ENCODE measurements around the gene GNG14.
A peak's percentile ranks its signal among the peaks of the same experiment; 100 is the strongest.

GNG14 gene

GRCh38 chr19:12657966-12658365, 29.8 kb upstream of the GNG14 start:
- H3K4me1 Mint-ChIP-seq (ENCODE audit: low read depth), result no peaks in the 10 kb centered on the region
- no peak overlapping the region for H3K4me3 Mint-ChIP-seq

GRCh38 chr19:12660980-12661379, 26.8 kb upstream of the GNG14 start:
- Mint-ChIP-seq H3K4me1 (ENCODE audit: low read depth) (peaks cover 17% of the 10 kb centered on the region), H3K27ac (no peak overlapping the region), H3K4me3 (no peak overlapping the region), H3K27me3 (no peaks in the 10 kb centered on the region), H3K9me3 (no peaks in the 10 kb centered on the region), H3K36me3 (ENCODE audit: low read depth) (peaks cover 88% of the 10 kb centered on the region)
- no peak for DNase-seq

More at GRCh38 chr19:12657966-12658365, 29.8 kb upstream of the GNG14 start:
- Mint-ChIP-seq H3K27ac (no peak overlapping the region), H3K36me3 (ENCODE audit: low read depth) (peaks cover 81% of the 10 kb centered on the region), H3K9me3 (no peaks in the 10 kb centered on the region), H3K27me3 (no peaks in the 10 kb centered on the region)
- no peak for DNase-seq

- H3K4me1 Mint-ChIP-seq (ENCODE audit: low read depth), result peaks cover 43% of the 10 kb centered on the region
- peaks cover 90% of the 10 kb centered on the region for H3K36me3 Mint-ChIP-seq (ENCODE audit: low read depth)
- peak overlapping the region; percentile 100 for H3K27ac Mint-ChIP-seq
- peak overlapping the region; percentile 95 for H3K4me3 Mint-ChIP-seq
- DNase-seq, result no peak
- H3K27me3 Mint-ChIP-seq, result no peaks in the 10 kb centered on the region
- no peaks in the 10 kb centered on the region for H3K9me3 Mint-ChIP-seq
Observed at GRCh38 chr19:12664406-12665280, 23.2 kb upstream of the GNG14 start.

GRCh38 chr19:12665281-12665573, 22.6 kb upstream of the GNG14 start:
- peaks cover 44% of the 10 kb centered on the region for H3K4me1 Mint-ChIP-seq (ENCODE audit: low read depth)
- no peaks in the 10 kb centered on the region for H3K9me3 Mint-ChIP-seq
- H3K4me3 Mint-ChIP-seq, result peak overlapping the region; percentile 95
- no peaks in the 10 kb centered on the region for H3K27me3 Mint-ChIP-seq
- DNase-seq, result peak; percentile 67
- peak overlapping the region; percentile 100 for H3K27ac Mint-ChIP-seq
- peaks cover 90% of the 10 kb centered on the region for H3K36me3 Mint-ChIP-seq (ENCODE audit: low read depth)

GRCh38 chr19:12665671-12666264, 22.0 kb upstream of the GNG14 start:
- Mint-ChIP-seq H3K4me1 (ENCODE audit: low read depth) (peaks cover 49% of the 10 kb centered on the region), H3K9me3 (no peaks in the 10 kb centered on the region), H3K27ac (peak overlapping the region; percentile 100), H3K36me3 (ENCODE audit: low read depth) (peaks cover 91% of the 10 kb centered on the region), H3K4me3 (peak overlapping the region; percentile 95), H3K27me3 (no peaks in the 10 kb centered on the region)
- peak; percentile 53 for DNase-seq

GRCh38 chr19:12666265-12667048, 21.3 kb upstream of the GNG14 start, which contains the start of the genes MAN2B1 and WDR83:
TSS of gene MAN2B1 (minus strand) at chr19:12666742. CDS start at chr19:12666701, 41 bp downstream.
TSS of gene WDR83 (plus strand) at chr19:12666807. CDS start at chr19:12669791, 2,984 bp downstream.
- Mint-ChIP-seq H3K27me3 (no peaks in the 10 kb centered on the region), H3K9me3 (no peaks in the 10 kb centered on the region), H3K36me3 (ENCODE audit: low read depth) (peaks cover 87% of the 10 kb centered on the region), H3K4me1 (ENCODE audit: low read depth) (peaks cover 52% of the 10 kb centered on the region), H3K4me3 (peak within 1 kb of the TSS; percentile 95), H3K27ac (peak within 1 kb of the TSS; percentile 100)
- peak; percentile 90 for DNase-seq

- Mint-ChIP-seq H3K27ac (peak overlapping the region; percentile 100), H3K4me3 (peak overlapping the region; percentile 95), H3K4me1 (ENCODE audit: low read depth) (peaks cover 56% of the 10 kb centered on the region), H3K27me3 (no peaks in the 10 kb centered on the region), H3K9me3 (no peaks in the 10 kb centered on the region), H3K36me3 (ENCODE audit: low read depth) (peaks cover 89% of the 10 kb centered on the region)
- DNase-seq, result no peak
Observed at GRCh38 chr19:12667731-12668302, 20.0 kb upstream of the GNG14 start.

GRCh38 chr19:12668346-12668745, 19.5 kb upstream of the GNG14 start:
- Mint-ChIP-seq H3K36me3 (ENCODE audit: low read depth) (peaks cover 89% of the 10 kb centered on the region), H3K4me1 (ENCODE audit: low read depth) (peaks cover 56% of the 10 kb centered on the region), H3K4me3 (peak overlapping the region; percentile 95), H3K27me3 (no peaks in the 10 kb centered on the region), H3K9me3 (no peaks in the 10 kb centered on the region), H3K27ac (peak overlapping the region; percentile 100)
- no peak for DNase-seq

GRCh38 chr19:12668932-12669269, 18.9 kb upstream of the GNG14 start:
- Mint-ChIP-seq H3K27me3 (no peaks in the 10 kb centered on the region), H3K9me3 (no peaks in the 10 kb centered on the region), H3K4me3 (peak overlapping the region; percentile 95), H3K27ac (peak overlapping the region; percentile 100), H3K4me1 (ENCODE audit: low read depth) (peaks cover 56% of the 10 kb centered on the region), H3K36me3 (ENCODE audit: low read depth) (peaks cover 89% of the 10 kb centered on the region)
- DNase-seq, result no peak

- peak; percentile 85 for DNase-seq
- Mint-ChIP-seq H3K27me3 (no peaks in the 10 kb centered on the region), H3K9me3 (no peaks in the 10 kb centered on the region), H3K36me3 (ENCODE audit: low read depth) (peaks cover 89% of the 10 kb centered on the region), H3K4me1 (ENCODE audit: low read depth) (peaks cover 55% of the 10 kb centered on the region), H3K4me3 (peak overlapping the region; percentile 95), H3K27ac (peak overlapping the region; percentile 100)
Observed at GRCh38 chr19:12669270-12670158, 18.3 kb upstream of the GNG14 start.

GRCh38 chr19:12670159-12670928, 17.5 kb upstream of the GNG14 start:
- no peaks in the 10 kb centered on the region for H3K27me3 Mint-ChIP-seq
- H3K4me3 Mint-ChIP-seq, result peak overlapping the region; percentile 95
- no peaks in the 10 kb centered on the region for H3K9me3 Mint-ChIP-seq
- peak overlapping the region; percentile 100 for H3K27ac Mint-ChIP-seq
- peaks cover 47% of the 10 kb centered on the region for H3K4me1 Mint-ChIP-seq (ENCODE audit: low read depth)
- peaks cover 89% of the 10 kb centered on the region for H3K36me3 Mint-ChIP-seq (ENCODE audit: low read depth)
- no peak for DNase-seq

GRCh38 chr19:12672744-12673143, 15.1 kb upstream of the GNG14 start:
- Mint-ChIP-seq H3K4me1 (ENCODE audit: low read depth) (peaks cover 38% of the 10 kb centered on the region), H3K27ac (peak overlapping the region; percentile 55), H3K36me3 (ENCODE audit: low read depth) (peaks cover 92% of the 10 kb centered on the region)

GRCh38 chr19:12675399-12675798, 12.4 kb upstream of the GNG14 start:
- Mint-ChIP-seq H3K4me3 (no peak overlapping the region), H3K27ac (peak overlapping the region; percentile 33), H3K36me3 (ENCODE audit: low read depth) (peaks cover 90% of the 10 kb centered on the region), H3K27me3 (no peaks in the 10 kb centered on the region), H3K9me3 (no peaks in the 10 kb centered on the region), H3K4me1 (ENCODE audit: low read depth) (peaks cover 35% of the 10 kb centered on the region)
- no peak for DNase-seq

More at GRCh38 chr19:12672744-12673143, 15.1 kb upstream of the GNG14 start:
- H3K27me3 Mint-ChIP-seq, result no peaks in the 10 kb centered on the region
- H3K4me3 Mint-ChIP-seq, result no peak overlapping the region
- DNase-seq, result no peak
- H3K9me3 Mint-ChIP-seq, result no peaks in the 10 kb centered on the region

Data from activated T-cell treated with anti-CD3 and anti-CD28 coated beads, Interleukin-2, amount 50 U/mL, for 24 hours (primary cell).